Gastrocnemius medialis (tissue), 4 donors: ENCODE data around the gene AXL.
"Not testable (repeated sequence)": the region's sequence is repeated elsewhere in the genome, so short reads cannot be mapped to it uniquely, and the experiment has no call there.

Experiments used
- POLR2A ChIP-seq, 2 donors: fragments of 450-650 bp; IDR thresholded peaks; one replicate each; pipeline ENCODE4 v1.6.1; 2017; ENCODE audit warnings: antibody characterized with exemption in 2 of 2, mild to moderate bottlenecking in 2 of 2, moderate library complexity in 2 of 2
- TF ChIP-seq, protein P1 (sequence below), 5 experiments: fragments of 450-650 bp in 3 of 5; fragments of 200-600 bp in 2 of 5; sonication (generic) in 2 of 5; IDR thresholded peaks in 4 of 5; conservative IDR thresholded peaks in 1 of 5; 1 replicate in 4 of 5; 2 replicates in 1 of 5; pipeline ENCODE4 v1.5.1; 2016 to 2019; ENCODE audit warnings: antibody characterized with exemption in 5 of 5, mild to moderate bottlenecking in 3 of 5, moderate library complexity in 3 of 5

DNA sequence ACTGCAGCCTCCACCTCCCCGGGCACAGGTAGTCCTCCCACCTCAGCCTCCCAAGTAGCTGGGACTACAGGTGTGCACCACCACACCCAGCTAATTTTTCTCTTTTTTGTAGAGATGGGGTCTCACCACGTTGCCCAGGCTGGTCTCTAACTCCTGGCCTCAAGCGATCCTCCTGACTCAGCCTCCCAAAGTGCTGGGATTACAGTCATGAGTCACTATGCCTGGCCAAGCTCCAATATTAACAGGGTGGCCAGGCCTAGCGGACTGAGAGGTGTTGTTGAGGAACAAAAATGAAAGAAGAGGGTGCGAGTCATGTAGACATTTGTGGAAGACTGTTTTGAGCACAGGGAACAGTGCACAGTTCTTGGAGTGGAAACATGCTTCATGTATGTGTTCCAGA, 10.3 kb downstream of the AXL start:
- TF ChIP-seq, protein P1, sequence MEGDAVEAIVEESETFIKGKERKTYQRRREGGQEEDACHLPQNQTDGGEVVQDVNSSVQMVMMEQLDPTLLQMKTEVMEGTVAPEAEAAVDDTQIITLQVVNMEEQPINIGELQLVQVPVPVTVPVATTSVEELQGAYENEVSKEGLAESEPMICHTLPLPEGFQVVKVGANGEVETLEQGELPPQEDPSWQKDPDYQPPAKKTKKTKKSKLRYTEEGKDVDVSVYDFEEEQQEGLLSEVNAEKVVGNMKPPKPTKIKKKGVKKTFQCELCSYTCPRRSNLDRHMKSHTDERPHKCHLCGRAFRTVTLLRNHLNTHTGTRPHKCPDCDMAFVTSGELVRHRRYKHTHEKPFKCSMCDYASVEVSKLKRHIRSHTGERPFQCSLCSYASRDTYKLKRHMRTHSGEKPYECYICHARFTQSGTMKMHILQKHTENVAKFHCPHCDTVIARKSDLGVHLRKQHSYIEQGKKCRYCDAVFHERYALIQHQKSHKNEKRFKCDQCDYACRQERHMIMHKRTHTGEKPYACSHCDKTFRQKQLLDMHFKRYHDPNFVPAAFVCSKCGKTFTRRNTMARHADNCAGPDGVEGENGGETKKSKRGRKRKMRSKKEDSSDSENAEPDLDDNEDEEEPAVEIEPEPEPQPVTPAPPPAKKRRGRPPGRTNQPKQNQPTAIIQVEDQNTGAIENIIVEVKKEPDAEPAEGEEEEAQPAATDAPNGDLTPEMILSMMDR (IDR thresholded peaks at IDR 0.05 in 4 of 5, conservative IDR thresholded peaks at IDR 0.05 in 1 of 5), result not testable (repeated sequence)
- TF ChIP-seq POLR2A (IDR thresholded peaks at IDR 0.05), result not testable (repeated sequence)
